Islet of Langerhans (tissue), 1 donor: ENCODE data around the gene STAG2.
"Not testable (repeated sequence)": the region's sequence is repeated elsewhere in the genome, so short reads cannot be mapped to it uniquely, and the experiment has no call there.

ENCODE experiments used
- FAIRE-seq: peaks from one replicate; lab custom pipeline; 2011; peaks lifted over from hg19 to GRCh38; lab: Jason Lieb, UNC

Gene STAG2

DNA sequence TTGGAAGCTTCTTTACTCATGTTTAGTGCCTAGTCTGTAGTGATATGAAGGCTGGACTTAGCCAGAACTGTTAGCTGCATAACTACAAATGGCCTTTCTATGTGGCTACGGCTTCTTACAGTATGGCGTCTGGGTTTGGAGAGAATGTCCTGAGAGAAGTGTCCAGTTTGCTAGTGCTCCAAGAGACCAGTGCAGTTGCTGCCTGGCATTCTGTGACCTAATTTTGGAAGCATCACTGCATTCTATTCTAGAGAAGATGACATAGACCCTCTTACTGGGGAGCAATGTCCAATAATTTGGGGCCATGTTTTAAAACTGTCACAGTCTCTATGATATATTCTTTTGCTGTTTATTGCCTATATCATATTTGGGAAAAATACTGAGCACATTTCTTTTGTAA lies 74.2 kb downstream of the STAG2 start:
- FAIRE-seq = peak; percentile 64

DNA sequence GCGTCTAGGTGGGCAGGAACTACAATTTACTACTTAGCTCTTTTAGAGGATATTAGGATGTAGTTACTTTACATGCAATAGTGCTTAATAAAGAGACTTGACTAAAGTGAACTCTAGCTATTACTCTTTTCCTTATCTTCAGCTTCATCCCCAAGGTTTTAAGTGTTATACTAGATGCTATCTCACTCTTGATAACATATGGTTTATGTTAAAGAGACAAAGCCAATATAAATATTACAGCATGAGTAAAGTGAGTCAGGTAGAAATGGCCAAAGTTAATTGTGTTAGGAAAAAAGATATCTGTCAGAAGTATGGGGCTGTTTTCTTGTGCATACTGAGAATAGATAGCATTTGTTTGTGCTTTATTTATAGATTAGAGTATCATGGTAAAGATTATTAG lies 80.5 kb downstream of the STAG2 start:
- FAIRE-seq = no peak

DNA sequence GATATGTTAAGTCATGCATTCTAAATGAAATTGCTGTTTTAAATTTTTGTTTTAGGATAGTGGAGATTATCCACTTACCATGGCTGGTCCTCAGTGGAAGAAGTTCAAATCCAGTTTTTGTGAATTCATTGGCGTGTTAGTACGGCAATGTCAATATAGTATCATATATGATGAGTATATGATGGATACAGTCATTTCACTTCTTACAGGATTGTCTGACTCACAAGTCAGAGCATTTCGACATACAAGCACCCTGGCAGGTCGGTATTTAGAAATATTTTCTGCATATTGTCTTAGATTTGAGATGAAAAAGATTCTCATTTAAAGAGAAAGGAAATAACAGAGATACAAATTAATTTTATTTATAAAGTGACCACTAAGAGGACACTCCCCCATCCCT lies 83.6 kb downstream of the STAG2 start:
- FAIRE-seq = no peak

DNA sequence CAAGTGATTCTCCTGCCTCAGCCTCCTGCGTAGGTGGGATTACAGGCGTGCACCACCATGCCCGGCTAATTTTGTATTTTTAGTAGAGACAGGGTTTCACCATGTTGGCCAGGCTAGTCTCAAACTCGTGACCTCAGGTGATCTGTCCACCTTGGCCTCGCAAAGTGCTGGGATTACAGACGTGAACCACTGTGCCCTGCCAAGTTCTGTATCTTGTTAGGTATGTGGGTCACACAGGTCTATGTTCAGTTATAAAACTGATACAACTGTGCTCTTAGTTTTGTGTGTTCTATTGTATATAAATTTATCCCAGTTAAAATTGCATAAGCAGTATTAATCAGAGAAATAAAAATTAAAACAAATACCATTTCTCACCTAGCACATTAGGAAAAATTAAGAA lies 122.9 kb downstream of the STAG2 start:
- FAIRE-seq = not testable (repeated sequence)

DNA sequence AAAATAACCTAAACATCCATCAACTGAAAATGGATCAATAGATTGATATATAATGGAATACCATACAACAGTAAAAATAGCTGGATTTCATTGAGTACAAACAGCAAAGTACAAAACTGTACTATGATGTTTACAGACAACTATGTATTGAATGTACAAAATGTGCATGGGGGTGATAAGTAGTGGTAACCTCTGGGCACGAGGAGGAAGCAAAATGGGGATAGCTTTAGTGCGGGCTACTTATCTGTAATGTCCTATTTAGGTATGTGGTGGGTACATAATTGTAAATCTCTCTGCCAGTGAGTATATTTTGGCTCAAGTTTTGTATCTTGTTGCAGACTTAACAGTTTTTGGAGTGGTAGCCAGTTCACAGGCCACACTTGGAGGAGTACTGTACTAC lies 123.6 kb downstream of the STAG2 start:
- FAIRE-seq = no peak

DNA sequence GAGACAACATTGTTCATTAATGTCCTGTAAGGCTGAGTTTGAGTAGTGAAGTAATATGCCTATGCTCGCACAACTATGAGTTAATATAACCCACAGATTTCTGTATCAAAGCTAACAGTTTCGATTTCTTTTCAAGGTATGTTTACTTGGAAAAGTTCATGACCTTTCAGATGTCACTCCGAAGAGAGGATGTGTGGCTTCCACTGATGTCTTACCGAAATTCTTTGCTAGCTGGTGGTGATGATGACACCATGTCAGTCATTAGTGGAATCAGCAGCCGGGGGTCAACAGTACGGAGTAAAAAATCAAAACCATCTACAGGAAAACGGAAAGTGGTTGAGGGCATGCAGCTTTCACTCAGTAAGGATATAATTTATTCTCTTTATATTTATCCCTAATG lies 124.9 kb downstream of the STAG2 start:
- no peak for FAIRE-seq

DNA sequence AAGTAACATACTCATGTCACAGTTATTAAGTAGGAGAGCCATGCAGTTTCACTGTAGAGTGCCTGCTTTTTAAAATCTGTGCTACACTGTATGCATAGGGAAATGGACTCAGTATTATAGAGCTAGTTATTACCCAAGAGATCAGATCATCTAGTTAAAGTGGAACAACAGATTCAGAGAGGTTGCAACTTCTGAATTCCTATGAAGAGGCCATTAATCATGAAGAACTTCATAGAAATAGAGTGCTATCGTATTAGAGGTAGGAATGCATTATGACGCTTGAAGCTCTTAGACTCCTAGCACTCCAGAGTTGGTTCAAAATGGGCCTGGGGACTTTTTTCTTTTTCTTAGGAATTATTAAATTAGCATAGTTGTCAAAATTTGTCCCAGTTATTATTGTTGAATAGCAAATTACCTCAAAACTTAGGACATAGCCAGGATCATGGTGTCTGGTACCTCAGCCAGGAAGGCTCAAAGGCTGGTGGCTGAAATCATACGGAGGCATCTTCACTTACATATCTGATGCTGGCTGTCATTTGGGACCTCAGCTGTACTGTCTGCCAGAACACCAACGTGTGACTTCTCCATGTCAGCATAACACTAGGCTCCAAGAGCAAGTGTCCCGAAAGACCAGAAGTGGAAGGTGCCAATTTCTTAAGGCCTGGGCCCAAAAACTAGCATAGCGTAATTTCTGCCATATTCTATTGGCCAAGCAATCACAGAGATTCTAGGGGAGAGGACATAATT lies 125.7 kb downstream of the STAG2 start:
- FAIRE-seq = no peak

DNA sequence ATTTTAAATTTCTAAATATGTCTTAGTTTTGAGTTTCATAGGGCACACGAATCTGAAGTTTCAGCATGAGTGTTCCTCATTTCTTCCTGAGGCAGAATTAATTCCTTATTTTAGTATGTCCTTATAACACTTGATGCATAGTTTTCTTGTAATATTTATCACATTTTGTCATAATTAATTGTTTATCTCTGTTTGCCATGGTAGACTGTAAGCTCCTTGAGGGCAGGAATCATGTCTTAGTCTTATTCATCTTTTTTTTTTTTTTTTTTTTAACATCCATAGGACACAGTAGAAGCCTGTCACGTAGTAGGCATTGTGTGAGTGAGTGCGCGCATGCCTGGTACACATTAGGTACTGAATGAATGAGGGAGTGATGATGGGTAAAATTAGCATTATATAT lies 131.7 kb downstream of the STAG2 start:
- FAIRE-seq = no peak

DNA sequence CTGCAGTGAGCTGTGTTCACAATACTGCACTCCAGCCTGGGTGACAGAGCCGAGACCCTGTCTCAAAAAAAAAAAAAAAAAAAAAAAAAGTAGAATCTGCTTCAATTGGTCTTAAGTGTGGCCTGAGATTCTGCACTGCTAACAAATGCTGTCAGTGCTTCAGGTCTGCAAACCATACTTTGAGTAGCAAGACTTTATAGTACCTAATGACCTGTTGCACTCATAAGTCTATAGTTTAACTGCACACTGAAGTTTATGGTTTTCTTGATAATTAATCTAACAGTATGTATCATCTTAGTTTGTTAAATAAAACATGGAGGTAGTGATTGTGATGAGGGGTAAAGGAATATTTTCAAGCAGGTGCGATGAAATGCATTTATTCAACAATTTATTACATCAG lies 135.6 kb downstream of the STAG2 start:
- FAIRE-seq = no peak

DNA sequence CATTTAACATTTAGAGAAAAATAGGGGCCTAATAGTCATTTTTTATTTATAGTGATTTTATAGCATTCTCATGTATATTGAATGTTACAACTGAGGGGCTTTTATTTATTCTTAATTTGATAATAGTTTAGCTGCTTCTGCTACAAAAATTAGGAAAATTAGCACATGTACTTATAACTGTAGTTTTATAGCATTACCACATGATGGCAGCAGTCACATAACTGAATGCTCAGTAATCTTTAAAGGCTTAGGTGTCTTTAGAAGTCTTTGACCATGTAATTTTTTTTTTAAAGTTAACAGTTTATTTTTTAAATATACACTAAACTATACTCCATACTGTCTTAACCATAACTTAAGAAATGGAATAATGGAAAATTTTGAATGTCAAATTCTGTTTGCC lies 136.6 kb downstream of the STAG2 start:
- no peak for FAIRE-seq

DNA sequence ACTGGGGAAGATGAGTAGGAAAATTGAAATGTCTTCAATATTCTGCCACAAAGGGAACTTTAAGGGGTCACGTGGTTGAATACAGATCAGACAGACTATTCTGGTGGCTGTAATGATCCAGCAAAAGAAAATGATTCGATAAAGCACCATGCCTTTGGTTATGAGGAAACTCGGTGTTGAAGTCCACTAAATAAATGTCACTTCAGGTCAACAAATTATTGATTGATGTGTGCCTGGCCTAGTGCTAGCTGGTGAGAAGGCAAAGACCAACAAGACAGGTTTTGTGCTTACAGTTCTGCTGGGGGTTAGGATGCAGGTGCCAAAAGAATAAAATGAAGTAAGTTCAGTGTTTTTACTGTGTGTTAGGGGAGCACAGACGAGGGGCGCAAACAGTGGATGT lies 142.5 kb downstream of the STAG2 start:
- FAIRE-seq = no peak

DNA sequence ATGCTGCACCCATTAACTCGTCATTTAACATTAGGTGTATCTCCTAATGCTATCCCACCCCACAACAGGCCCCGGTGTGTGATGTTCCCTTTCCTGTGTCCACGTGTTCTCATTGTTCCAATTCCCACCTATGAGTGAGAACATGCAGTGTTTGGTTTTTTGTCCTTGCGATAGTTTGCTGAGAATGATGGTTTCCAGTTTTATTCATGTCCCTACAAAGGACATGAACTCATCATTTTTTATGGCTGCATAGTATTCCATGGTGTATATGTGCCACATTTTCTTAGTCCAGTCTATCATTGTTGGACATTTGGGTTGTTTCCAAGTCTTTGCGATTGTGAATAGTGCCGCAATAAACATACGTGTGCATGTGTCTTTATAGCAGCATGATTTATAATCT lies 143.0 kb downstream of the STAG2 start:
- FAIRE-seq = not testable (repeated sequence)

DNA sequence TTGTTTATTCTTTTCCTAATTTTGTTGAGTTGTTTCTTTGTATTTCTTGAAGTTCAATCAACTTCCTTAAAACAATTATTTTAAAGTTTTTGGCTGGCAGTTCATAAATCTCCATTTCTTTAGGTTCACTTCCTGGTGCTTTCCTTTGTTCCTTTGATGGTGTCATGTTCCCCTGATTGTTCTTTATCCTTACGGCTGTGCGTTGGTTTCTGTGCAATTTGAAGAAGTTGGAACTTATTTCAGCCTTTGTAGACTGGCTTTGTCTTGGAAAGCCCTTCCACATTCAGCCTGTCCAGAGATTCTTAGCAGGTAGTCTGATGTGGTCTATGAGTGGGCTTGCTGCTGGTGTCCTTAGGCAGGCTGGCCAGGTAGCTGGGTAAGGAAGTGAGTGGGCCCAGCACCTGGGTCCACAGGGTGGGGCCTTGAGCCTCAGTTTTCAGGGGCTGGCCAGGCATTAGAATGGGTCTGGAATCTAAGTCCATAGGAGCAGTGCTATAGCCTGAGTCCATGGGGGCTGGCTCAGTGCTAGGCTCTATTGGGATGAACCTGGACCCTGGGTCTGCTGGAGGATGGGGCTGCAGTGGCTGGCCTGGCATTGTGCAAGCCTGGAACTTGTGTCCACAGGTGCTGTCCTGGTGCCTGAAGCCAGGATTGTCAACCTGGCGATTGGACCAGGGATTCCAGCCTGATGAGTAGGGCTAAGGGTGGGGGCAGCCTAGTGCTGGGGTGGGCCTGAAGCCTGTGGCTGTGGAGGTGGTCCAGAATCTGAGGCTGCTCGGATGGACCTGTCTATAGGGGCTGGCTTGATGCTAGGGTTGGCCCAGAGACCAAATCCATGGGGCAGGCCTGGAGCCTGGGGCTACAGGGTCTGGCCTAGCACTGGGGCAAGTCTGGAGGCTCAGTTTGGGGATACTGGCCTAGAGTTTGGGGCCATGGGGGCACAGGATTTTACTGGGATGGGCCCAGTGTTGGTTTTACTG lies 152.4 kb downstream of the STAG2 start:
- no peak for FAIRE-seq

DNA sequence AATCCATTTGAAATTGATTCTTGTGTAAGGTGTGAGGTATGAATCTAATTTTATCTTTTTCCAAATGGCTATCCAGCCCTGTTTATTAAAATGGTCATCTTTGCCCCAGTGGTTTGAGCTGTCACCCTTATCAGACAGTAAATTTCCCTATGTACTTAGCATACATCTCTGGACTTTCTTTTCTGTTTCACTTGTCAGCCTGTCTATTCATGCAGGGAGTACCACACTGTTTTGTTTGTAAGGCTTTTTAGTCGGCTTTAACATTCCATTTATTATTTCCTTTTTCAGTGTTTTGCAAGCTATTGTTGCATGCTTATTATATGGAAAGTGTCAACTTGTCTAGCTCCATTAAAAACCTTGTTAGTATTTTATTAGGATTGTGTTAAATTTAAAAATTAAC lies 155.8 kb downstream of the STAG2 start:
- no peak for FAIRE-seq

DNA sequence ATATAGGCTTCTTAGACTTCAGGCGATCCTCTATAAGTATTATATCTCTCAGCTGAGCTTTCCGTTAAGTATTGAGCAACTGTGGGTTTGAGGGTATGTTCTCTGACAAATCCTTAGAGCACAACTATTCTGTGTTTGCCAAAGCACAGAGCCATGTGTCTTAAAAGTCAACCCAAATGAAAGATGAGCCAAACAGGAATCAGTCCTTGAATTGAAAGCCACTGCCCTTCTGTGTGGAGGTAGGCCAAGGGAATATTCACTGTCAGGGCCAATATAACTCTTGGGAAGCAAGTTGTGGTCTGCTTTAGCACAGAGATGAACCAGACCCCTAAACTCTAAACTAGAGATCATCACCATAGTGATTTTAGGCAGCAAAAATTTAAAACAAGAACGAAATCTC lies 164.0 kb downstream of the STAG2 start:
- FAIRE-seq = no peak

DNA sequence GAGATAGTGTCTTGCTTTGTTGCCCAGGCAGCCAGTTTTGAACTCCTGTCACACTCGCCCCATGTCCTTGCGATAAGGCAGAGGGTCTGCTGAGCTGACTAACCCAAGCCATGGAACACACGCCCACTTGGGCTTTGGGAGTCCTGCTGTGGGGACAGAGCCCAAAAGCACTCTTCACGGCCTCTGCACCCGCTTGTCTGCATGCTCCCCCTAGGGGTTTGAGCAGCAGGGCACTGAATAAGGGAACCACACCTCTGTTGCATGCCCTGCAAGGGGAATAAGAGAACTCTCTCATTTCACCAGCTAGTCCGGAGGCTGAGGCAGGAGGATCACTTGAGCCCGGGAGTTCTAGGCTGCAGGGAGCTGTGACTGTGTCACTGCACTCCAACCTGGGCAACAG lies 166.0 kb downstream of the STAG2 start:
- no peak for FAIRE-seq

DNA sequence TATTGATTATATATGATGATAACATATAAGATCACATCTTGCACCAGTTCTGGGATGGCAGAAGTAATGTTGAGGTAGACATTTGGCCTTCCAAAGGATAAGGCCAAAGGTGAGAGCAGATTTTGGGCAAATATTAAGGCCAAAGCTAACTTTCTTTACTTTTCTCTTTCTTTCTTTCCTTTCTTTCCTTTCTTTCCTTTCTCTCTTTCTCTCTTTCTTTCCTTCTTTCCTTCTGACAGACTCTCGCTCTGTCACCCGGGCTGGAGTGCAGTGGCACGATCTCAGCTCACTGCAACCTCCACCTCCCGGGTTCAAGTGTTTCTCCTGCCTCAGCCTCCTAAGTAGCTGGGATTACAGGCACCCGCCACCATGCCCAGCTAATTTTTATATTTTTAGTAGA lies 170.9 kb downstream of the STAG2 start:
- not testable (repeated sequence) for FAIRE-seq

DNA sequence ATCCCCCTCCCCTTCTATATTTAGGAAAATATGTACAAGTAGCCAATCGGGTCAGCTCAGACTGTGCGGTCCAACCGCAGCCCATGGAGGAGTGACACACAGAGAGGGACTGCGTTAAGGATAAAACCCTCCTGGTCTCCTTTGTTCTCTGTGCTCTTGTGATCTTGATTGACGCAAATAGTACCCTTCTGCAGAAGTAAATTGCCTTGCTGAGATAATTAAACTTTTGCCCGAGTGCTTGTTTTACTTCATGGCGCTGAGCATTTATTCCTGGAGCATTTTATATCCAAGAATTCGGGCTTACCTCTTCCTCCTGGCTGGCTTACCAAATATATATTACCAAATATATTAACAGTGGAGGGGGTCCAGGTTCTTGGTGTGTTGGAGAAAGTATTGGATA lies 184.2 kb downstream of the STAG2 start:
- no peak for FAIRE-seq

DNA sequence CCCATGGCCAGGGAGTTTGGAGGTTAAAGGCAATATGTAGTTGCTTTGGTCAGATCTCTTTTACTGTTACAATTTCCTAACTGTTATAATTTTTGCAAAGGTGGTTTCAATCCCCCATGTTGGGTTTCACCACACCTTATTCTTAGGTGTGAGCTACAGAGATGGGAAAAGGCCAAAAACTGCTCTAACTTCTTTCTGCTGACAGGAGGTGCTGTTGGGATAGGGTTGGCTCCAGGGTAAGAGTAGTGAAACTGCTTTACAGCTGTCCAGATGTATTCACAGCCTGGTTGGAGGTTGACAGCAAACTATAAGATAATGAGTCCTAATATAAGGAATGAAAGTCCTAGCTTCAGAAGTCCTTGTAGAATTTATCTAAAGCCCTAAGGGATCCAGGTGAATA lies 189.7 kb downstream of the STAG2 start:
- FAIRE-seq = no peak
